Activated T-helper 2 cell treated with anti-CD3 and anti-CD28 coated beads, Interferon-gamma antibody, Interleukin-2, Interleukin-4, amounts not matched to agents 10 μg/mL and 5 μg/mL and 100 μg/mL, durations not matched to agents 14 hours and 24 hours and 36 hours (primary cell): Measurements from ENCODE around the gene CHD1L. TPM values are rescaled to one million over a fixed set of nuclear protein-coding genes. Genes with fewer than 3 reads are reported as not detected.
"Not testable (repeated sequence)": the region's sequence is repeated elsewhere in the genome, so short reads cannot be mapped to it uniquely, and the experiment has no call there.

Experiments
- DNase-seq: peaks from one replicate; pipeline ENCODE4 v3.0.0; 2021; ENCODE audit warnings: low spot score
- H3K27ac Mint-ChIP-seq: one replicate; pipeline ENCODE4 v1.8.0; 2021; ENCODE audit warnings: mixed read lengths
- H3K27me3 Mint-ChIP-seq: one replicate; pipeline ENCODE4 v1.8.0; 2021; ENCODE audit warnings: low read depth, mixed read lengths
- H3K36me3 Mint-ChIP-seq: one replicate; pipeline ENCODE4 v1.8.0; 2021; ENCODE audit warnings: low read depth, mixed read lengths
- H3K4me1 Mint-ChIP-seq: one replicate; pipeline ENCODE4 v1.8.0; 2021; ENCODE audit warnings: low read depth, mixed read lengths
- H3K4me3 Mint-ChIP-seq: one replicate; pipeline ENCODE4 v1.8.0; 2021; ENCODE audit warnings: low read depth, mild to moderate bottlenecking, moderate library complexity, mixed read lengths
- H3K9me3 Mint-ChIP-seq: one replicate; pipeline ENCODE4 v1.8.0; 2021; ENCODE audit warnings: mixed read lengths
- intact Hi-C: fragments of 100-400 bp; cut with micrococcal nuclease; formaldehyde crosslinking; loops from one replicate; pipeline ENCODE4 v1.15.1; 2023
- total RNA-seq: library from RNA; stranded (reverse); gene quantifications from 2 replicates; pipeline ENCODE4 v1.2.3, GENCODE V29; 2022

CHD1L gene
- total RNA-seq, 1 donor from 2014 or later = 86.0 TPM

DNA sequence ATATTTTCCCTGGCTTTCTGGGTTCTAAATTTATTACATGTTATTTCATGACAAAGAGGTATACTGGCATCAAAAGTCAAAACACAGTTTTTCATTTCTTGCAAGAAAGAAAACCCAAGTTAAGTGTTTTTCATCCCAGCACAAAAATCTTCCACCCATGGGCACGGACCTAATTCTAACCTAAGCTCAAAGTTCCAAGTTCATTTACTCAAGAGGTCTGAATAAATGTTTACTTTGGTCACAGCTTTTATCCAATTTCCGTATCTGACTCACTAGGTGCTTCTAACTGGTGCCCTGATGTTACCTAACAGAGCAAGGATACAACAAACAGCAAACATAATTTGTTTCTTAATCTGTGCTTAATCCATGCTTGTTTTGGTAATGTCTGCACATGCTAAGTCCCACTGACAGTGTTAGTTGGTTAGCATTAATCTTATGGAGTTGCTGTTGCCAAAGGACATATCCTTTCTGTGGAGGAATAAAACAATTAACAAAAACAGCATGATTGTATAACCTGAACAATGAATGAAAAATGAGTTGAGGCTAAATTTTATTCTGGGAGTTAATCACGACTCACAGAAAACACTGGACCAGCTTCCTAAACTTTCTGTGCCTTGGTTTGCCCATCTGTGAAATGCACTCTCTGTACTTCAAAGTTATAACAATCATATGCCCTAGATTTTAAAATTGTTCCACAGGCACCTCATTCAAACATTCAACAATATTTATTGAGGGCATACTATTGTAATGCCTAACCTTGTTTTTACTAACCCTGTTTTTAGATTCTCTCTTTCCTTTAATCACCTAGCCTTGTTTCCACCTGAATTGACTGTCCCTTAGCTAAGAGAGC, 4.2 kb upstream of the CHD1L start:
- Mint-ChIP-seq H3K4me1 (peaks cover 4% of the 10 kb centered on the region), H3K4me3 (no peak overlapping the region), H3K36me3 (no peaks in the 10 kb centered on the region), H3K27me3 (peaks cover 11% of the 10 kb centered on the region), H3K9me3 (peaks cover 6% of the 10 kb centered on the region), H3K27ac (no peak overlapping the region)
- intact Hi-C loops = no loop called here
- DNase-seq = no peak

GRCh38 chr1:147238925-147239820, 3.3 kb upstream of the CHD1L start:
- no peak for DNase-seq
- peaks cover 11% of the 10 kb centered on the region for H3K27me3 Mint-ChIP-seq

DNA sequence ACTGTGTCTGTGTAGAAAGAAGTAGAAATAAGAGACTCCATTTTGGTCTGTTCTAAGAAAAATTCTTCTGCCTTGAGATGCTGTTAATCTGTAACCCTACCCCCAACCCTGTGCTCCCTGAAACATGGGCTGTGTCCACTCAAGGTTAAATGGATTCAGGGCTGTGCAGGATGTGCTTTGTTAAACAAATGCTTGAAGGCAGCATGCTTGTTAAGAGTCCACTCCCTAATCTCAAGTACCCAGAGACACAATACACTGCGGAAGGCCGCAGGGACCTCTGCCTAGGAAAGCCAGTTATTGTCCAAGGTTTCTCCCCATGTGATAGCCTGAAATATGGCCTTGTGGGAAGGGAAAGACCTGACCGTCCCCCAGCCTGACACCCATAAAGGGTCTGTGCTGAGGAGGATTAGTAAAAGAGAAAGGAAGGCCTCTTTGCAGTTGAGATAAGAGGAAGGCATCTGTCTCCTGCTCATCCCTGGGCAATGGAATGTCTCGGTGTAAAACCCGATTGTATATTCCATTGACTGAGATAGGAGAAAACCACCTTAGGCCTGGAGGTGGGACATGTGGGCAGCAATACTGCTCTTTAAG, 2.3 kb upstream of the CHD1L start:
- DNase-seq, H3K4me3 Mint-ChIP-seq, H3K27ac Mint-ChIP-seq, H3K9me3 Mint-ChIP-seq, intact Hi-C loops, H3K36me3 Mint-ChIP-seq: not testable (repeated sequence)
- Mint-ChIP-seq H3K4me1 (peaks cover 16% of the 10 kb centered on the region), H3K27me3 (peaks cover 11% of the 10 kb centered on the region)

More at GRCh38 chr1:147238925-147239820, 3.3 kb upstream of the CHD1L start:
- Mint-ChIP-seq H3K4me1 (peaks cover 8% of the 10 kb centered on the region), H3K27ac (no peak overlapping the region), H3K4me3 (no peak overlapping the region), H3K36me3 (peaks cover 4% of the 10 kb centered on the region), H3K9me3 (peaks cover 6% of the 10 kb centered on the region)
- intact Hi-C loops = no loop called here

DNA sequence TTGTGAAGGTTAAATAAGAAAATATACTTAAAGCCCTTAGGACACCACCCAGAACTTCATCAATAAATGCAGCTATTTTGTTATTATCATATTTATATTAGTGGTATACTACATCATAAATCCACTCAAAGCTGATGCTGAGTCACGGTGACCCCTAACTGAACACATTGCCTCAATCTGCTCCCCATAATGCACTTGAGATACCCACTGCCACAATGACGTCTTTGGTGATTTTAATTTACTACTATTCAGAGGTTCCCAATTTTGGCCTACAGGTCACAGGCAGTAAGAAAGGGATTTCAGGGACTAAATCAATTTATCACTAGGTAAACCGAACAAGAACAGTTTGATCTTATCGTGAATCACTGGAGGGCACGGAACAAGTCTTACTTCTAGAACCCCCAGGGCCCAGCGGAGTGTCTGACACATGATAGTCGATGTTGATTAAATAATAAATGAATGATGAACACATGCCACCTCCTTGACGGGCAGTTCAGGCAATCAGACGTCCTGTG, 493 bp upstream of the CHD1L start:
- Mint-ChIP-seq H3K4me3 (peak overlapping the region; percentile 85), H3K4me1 (peaks cover 32% of the 10 kb centered on the region), H3K27ac (peak overlapping the region; percentile 79), H3K27me3 (peaks cover 11% of the 10 kb centered on the region), H3K36me3 (peaks cover 16% of the 10 kb centered on the region), H3K9me3 (no peaks in the 10 kb centered on the region)
- no peak for DNase-seq
- intact Hi-C loops = loop anchor here (1.0 kb wide), 2 partner anchors 70 to 158 kb away; partner anchors contain the start of gene PRKAB2

- Mint-ChIP-seq H3K9me3 (no peaks in the 10 kb centered on the region), H3K4me1 (peaks cover 42% of the 10 kb centered on the region), H3K27ac (peak overlapping the region; percentile 76), H3K27me3 (peaks cover 10% of the 10 kb centered on the region), H3K4me3 (peak overlapping the region; percentile 91), H3K36me3 (peaks cover 25% of the 10 kb centered on the region)
- intact Hi-C loops = no loop called here
- DNase-seq = no peak
These were observed 773 bp downstream of the CHD1L start for GRCh38 chr1:147243228-147243685.

DNA sequence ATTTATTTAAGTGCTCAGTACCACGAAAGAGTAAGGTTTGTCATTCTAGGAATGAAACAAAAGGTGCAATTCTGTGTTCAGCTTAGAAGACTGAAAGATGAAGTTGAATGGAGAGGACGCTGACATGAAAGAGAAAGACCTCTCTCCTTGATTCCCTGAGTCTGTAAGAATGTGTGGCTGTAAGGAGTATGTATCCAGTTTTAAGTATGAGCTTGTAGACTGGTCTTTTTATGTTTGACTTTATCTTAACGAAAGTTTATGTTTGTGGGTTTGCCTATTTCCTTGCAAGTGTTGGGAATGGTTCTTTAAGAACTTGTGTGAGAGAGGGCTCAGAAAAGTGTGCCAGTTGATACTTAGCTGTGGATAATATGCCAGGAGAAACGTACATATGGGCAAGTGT, 1.4 kb downstream of the CHD1L start:
- no peak for DNase-seq

GRCh38 chr1:147245129-147245528, 2.6 kb downstream of the CHD1L start:
- Mint-ChIP-seq H3K36me3 (peaks cover 25% of the 10 kb centered on the region), H3K4me1 (peaks cover 54% of the 10 kb centered on the region), H3K4me3 (peak overlapping the region; percentile 14), H3K27ac (peak overlapping the region; percentile 24), H3K9me3 (no peaks in the 10 kb centered on the region), H3K27me3 (no peaks in the 10 kb centered on the region)
- intact Hi-C loops = no loop called here
- DNase-seq = no peak

More for the DNA sequence above, 1.4 kb downstream of the CHD1L start:
- H3K27ac Mint-ChIP-seq = no peak overlapping the region
- H3K4me1 Mint-ChIP-seq = peaks cover 47% of the 10 kb centered on the region
- intact Hi-C loops = no loop called here
- peaks cover 5% of the 10 kb centered on the region for H3K27me3 Mint-ChIP-seq
- peak overlapping the region; percentile 91 for H3K4me3 Mint-ChIP-seq
- H3K36me3 Mint-ChIP-seq = peaks cover 25% of the 10 kb centered on the region
- H3K9me3 Mint-ChIP-seq = no peaks in the 10 kb centered on the region

DNA sequence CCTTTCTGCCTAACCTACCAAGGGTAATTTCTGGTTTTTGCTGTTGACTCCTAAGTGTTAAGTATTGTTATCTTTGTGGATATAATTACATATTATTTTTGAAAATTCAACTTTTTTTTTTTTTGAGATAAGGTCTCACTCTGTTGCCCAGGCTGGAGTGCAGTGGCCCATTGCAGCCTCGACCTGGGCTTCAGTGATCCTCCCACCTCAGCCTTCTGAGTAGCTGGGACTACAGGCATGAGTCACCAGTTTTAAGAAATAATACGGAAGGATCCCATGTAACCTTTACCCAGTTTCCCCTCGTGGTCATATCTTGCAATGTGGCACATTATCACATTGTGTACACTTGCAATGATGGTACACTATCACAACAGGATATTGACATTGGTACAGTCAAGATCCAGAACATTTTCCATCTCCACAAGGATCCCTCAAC, 3.1 kb downstream of the CHD1L start:
- Mint-ChIP-seq H3K4me1 (peaks cover 57% of the 10 kb centered on the region), H3K27ac (peak overlapping the region; percentile 53), H3K27me3 (no peaks in the 10 kb centered on the region), H3K36me3 (peaks cover 25% of the 10 kb centered on the region), H3K9me3 (no peaks in the 10 kb centered on the region), H3K4me3 (no peak overlapping the region)
- intact Hi-C loops = no loop called here
- DNase-seq = no peak

DNA sequence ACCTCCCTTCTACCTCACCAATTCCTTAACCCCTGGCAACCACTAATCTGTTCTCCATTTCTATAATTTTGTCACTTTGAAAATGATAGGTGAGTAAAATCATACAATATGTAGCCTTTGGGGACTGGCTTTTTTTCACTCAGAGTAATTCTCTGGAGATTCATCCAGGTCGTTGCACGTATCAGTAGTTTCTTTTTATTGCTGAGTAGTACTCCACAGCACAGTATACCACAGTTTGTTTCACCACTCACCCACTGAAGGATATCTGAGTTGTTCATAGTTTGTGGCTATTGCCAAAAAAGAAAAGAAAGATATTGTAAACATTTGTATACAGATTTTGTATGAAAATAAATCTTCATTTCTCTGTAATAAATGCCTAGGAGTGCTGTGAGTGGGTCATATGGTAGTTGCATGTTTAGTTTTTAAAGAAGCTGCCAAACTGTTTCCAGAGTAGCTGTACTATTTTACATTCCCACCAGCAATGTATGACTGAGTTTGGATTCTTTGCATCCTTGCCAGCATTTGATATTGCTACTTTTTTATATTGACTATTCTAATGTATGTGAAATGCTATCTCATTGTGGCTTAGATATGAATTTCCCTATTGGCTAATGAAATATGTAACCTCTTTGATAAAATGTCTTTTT, 3.7 kb downstream of the CHD1L start:
- Mint-ChIP-seq H3K4me3 (no peak overlapping the region), H3K27me3 (no peaks in the 10 kb centered on the region), H3K36me3 (peaks cover 25% of the 10 kb centered on the region), H3K4me1 (peaks cover 57% of the 10 kb centered on the region), H3K9me3 (no peaks in the 10 kb centered on the region), H3K27ac (peak overlapping the region; percentile 53)
- DNase-seq = no peak
- intact Hi-C loops = no loop called here

GRCh38 chr1:147246910-147247655, 4.6 kb downstream of the CHD1L start:
- DNase-seq = no peak
- Mint-ChIP-seq H3K4me1 (peaks cover 55% of the 10 kb centered on the region), H3K27ac (no peak overlapping the region), H3K9me3 (no peaks in the 10 kb centered on the region), H3K4me3 (no peak overlapping the region), H3K36me3 (peaks cover 25% of the 10 kb centered on the region), H3K27me3 (no peaks in the 10 kb centered on the region)
- intact Hi-C loops = no loop called here

GRCh38 chr1:147247656-147248238, 5.3 kb downstream of the CHD1L start:
- Mint-ChIP-seq H3K27ac (no peak overlapping the region), H3K9me3 (no peaks in the 10 kb centered on the region), H3K4me3 (no peak overlapping the region), H3K4me1 (peaks cover 52% of the 10 kb centered on the region), H3K36me3 (peaks cover 30% of the 10 kb centered on the region), H3K27me3 (no peaks in the 10 kb centered on the region)
- intact Hi-C loops = no loop called here
- no peak for DNase-seq
